GM23248 (cell line): ENCODE results near the gene SEMA4D. TPM values are rescaled to one million over a fixed set of nuclear protein-coding genes. Genes with fewer than 3 reads are reported as not detected.

ENCODE experiments used
- DNase-seq: peaks from one replicate; pipeline ENCODE4 v3.0.0-alpha.2; 2015
- H2AFZ ChIP-seq: fragments of 200-600 bp; sonication (generic); 2 replicates; pipeline ENCODE4 v1.6.1; 2016; ENCODE audit warnings: antibody characterized with exemption
- H3F3A ChIP-seq: fragments of 200-600 bp; sonication (generic); 2 replicates; pipeline ENCODE4 v1.6.1; 2016; ENCODE audit warnings: mild to moderate bottlenecking, antibody characterized with exemption, mixed run types; ENCODE audit not compliant: insufficient read depth
- H3K27ac ChIP-seq: fragments of 200-600 bp; sonication (generic); 2 replicates; pipeline ENCODE4 v1.5.1; 2016; ENCODE audit warnings: mild to moderate bottlenecking
- H3K27me3 ChIP-seq: fragments of 200-600 bp; sonication (generic); replicated peaks from 2 replicates; pipeline ENCODE4 v1.6.1; 2016; ENCODE audit warnings: mild to moderate bottlenecking; ENCODE audit not compliant: insufficient read depth
- H3K36me3 ChIP-seq: fragments of 200-600 bp; sonication (generic); 2 replicates; pipeline ENCODE4 v1.6.1; 2016; ENCODE audit warnings: low read depth, mild to moderate bottlenecking
- H3K4me1 ChIP-seq: fragments of 200-600 bp; sonication (generic); 2 replicates; pipeline ENCODE4 v1.6.1; 2016; ENCODE audit warnings: mild to moderate bottlenecking; ENCODE audit not compliant: insufficient read depth
- H3K4me2 ChIP-seq: fragments of 200-600 bp; sonication (generic); one replicate; pipeline ENCODE4 v1.6.1; 2016; ENCODE audit warnings: mild to moderate bottlenecking; ENCODE audit not compliant: unreplicated experiment
- H3K4me3 ChIP-seq: fragments of 200-600 bp; sonication (generic); 2 replicates; pipeline ENCODE4 v1.5.1; 2016; ENCODE audit warnings: mild to moderate bottlenecking
- H3K79me2 ChIP-seq: fragments of 200-600 bp; sonication (generic); 2 replicates; pipeline ENCODE4 v1.6.1; 2016; ENCODE audit warnings: mild to moderate bottlenecking; ENCODE audit not compliant: insufficient read depth
- H3K9ac ChIP-seq: fragments of 200-600 bp; sonication (generic); 2 replicates; pipeline ENCODE4 v1.6.1; 2016; ENCODE audit warnings: mild to moderate bottlenecking
- H3K9me2 ChIP-seq: fragments of 200-600 bp; sonication (generic); 2 replicates; pipeline ENCODE4 v1.6.1; 2016; ENCODE audit warnings: mixed run types, mild to moderate bottlenecking, moderate library complexity; ENCODE audit not compliant: insufficient read depth
- H3K9me3 ChIP-seq: fragments of 200-600 bp; sonication (generic); one replicate; pipeline ENCODE4 v1.6.1; 2017; ENCODE audit warnings: low read depth
- H4K20me1 ChIP-seq: fragments of 200-600 bp; sonication (generic); 2 replicates; pipeline ENCODE4 v1.6.0; 2016; ENCODE audit not compliant: insufficient read depth
- EZH2 ChIP-seq: fragments of 200-600 bp; sonication (generic); IDR thresholded peaks from 2 replicates; pipeline ENCODE4 v1.6.1; 2018; ENCODE audit warnings: antibody characterized with exemption, mild to moderate bottlenecking; ENCODE audit not compliant: insufficient read depth, poor library complexity, severe bottlenecking
- EZH2phosphoT487 ChIP-seq: fragments of 200-600 bp; sonication (generic); IDR thresholded peaks from 2 replicates; pipeline ENCODE4 v1.6.1; 2018; ENCODE audit warnings: antibody characterized with exemption, moderate library complexity, mild to moderate bottlenecking, low read depth; ENCODE audit not compliant: insufficient read depth
- WGBS, 2 experiments: methylation state at CpG; one replicate each; pipeline ENCODE4 v1.1.6; 2015 to 2017; ENCODE audit warnings: low lambda C conversion rate in 2 of 2, low coverage in 1 of 2; ENCODE audit errors: missing lambda C conversion rate in 2 of 2; 5-methylcytosine and 5-hydroxymethylcytosine counted together
- in situ Hi-C: fragments of 300-500 bp; cut with MboI; formaldehyde crosslinking; loops from 2 replicates; pipeline ENCODE4 v1.15.0; 2020
- polyA plus RNA-seq: library from polyadenylated mRNA; unstranded; fragments of >200 nt; fragmentation: Nextera tagmentation; extraction: Ambion mirVana; gene quantifications from 2 replicates; pipeline ENCODE4 v1.2.1, GENCODE V29; 2016
- total RNA-seq: library from RNA; depleted of rRNA; stranded (reverse); fragments of >200 nt; shearing (Covaris generic); gene quantifications from 2 replicates; pipeline ENCODE4 v1.2.3, GENCODE V29; 2014

The SEMA4D gene
- total and polyA plus RNA-seq, 2 experiments from 2014 or later, result 0.11 TPM

DNA sequence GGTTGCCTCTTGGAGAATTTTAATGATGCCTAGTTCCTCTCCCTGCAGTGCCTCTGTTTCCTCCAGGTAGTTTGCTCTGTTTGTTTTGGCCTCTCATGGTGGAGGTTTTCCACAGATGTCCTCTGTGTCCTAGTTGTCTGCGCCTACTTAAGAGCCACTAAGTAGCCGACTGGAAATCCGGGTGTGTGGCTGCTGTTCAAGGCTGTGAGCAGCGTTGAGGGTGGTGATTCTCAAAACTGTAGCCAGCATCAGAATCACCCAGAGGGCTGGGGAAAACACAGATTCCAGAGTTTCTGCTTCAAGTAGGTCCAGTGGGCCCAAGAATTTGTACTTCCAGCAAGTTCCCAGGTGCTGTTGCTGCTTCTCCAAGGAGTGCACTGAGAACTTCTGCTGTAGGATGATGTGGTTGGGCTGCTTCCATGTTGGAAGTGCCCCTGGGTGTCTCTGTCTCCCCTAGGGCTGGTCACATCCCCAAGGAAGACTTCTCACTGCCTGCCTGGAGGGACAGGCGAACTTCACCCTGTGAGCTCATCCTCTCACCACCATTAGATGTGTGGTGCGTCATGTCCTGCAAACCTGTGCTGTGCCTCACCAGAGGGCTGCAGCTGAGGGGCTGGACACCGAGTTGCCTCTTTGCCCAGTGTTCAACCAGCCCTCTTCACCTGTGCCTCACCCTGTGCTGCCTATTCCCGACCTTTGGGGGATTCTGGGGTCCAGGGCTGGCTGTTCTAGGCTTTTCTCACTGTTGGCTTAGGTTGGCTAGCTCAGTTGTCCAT is 144.9 kb downstream of the SEMA4D start:
- no peaks in the 10 kb centered on the region for H3F3A ChIP-seq
- no peaks in the 10 kb centered on the region for H3K4me1 ChIP-seq
- H3K9me3 ChIP-seq, result no peaks in the 10 kb centered on the region
- no peak overlapping the region for H3K27ac ChIP-seq
- TF ChIP-seq EZH2, result no peak
- TF ChIP-seq EZH2phosphoT487, result no peak
- H3K27me3 ChIP-seq, result no peaks in the 10 kb centered on the region
- H2AFZ ChIP-seq, result no peak overlapping the region
- H4K20me1 ChIP-seq, result no peaks in the 10 kb centered on the region
- H3K9me2 ChIP-seq, result no peaks in the 10 kb centered on the region
- no peak for DNase-seq
- in situ Hi-C loops, result no loop called here
- H3K9ac ChIP-seq, result no peak overlapping the region
- H3K79me2 ChIP-seq, result no peaks in the 10 kb centered on the region
- H3K36me3 ChIP-seq, result peaks cover 29% of the 10 kb centered on the region; the same call in 1 of the 2 replicates
- WGBS, 2 experiments, result 81 to 86% methylated on average over 8 of the region's 8 CpGs
- no peak overlapping the region for H3K4me2 ChIP-seq
- no peak overlapping the region for H3K4me3 ChIP-seq

GRCh38 chr9:89352451-89352850 is 145.5 kb downstream of the SEMA4D start:
- no peak overlapping the region for H3K27ac ChIP-seq
- no peak overlapping the region for H3K4me2 ChIP-seq
- H3K27me3 ChIP-seq, result no peaks in the 10 kb centered on the region
- H3K4me1 ChIP-seq, result no peaks in the 10 kb centered on the region
- no peaks in the 10 kb centered on the region for H3K79me2 ChIP-seq
- WGBS, 2 experiments, result 49 to 55% methylated on average over 3 of the region's 3 CpGs
- in situ Hi-C loops, result no loop called here
- H2AFZ ChIP-seq, result no peak overlapping the region
- no peak for TF ChIP-seq EZH2phosphoT487
- TF ChIP-seq EZH2, result no peak
- peaks cover 30% of the 10 kb centered on the region; the same call in 1 of the 2 replicates for H3K36me3 ChIP-seq
- H3K4me3 ChIP-seq, result no peak overlapping the region
- H3F3A ChIP-seq, result no peaks in the 10 kb centered on the region
- no peak overlapping the region for H3K9ac ChIP-seq
- no peaks in the 10 kb centered on the region for H4K20me1 ChIP-seq
- no peaks in the 10 kb centered on the region for H3K9me3 ChIP-seq
- DNase-seq, result no peak
- no peaks in the 10 kb centered on the region for H3K9me2 ChIP-seq

GRCh38 chr9:89351584-89352300 is 146.2 kb downstream of the SEMA4D start:
- Histone ChIP-seq H3K9ac (no peak overlapping the region), H3K9me3 (no peaks in the 10 kb centered on the region), H3F3A (no peaks in the 10 kb centered on the region), H3K4me2 (no peak overlapping the region), H3K4me3 (no peak overlapping the region), H4K20me1 (no peaks in the 10 kb centered on the region), H3K27ac (no peak overlapping the region), H2AFZ (no peak overlapping the region), H3K4me1 (no peaks in the 10 kb centered on the region), H3K27me3 (no peaks in the 10 kb centered on the region), H3K79me2 (no peaks in the 10 kb centered on the region), H3K9me2 (no peaks in the 10 kb centered on the region), H3K36me3 (peaks cover 32% of the 10 kb centered on the region; the same call in 1 of the 2 replicates)
- no peak for TF ChIP-seq EZH2
- TF ChIP-seq EZH2phosphoT487, result no peak
- 98 to 99% methylated on average over 6 of the region's 6 CpGs for WGBS, 2 experiments
- no peak for DNase-seq
- in situ Hi-C loops, result no loop called here

DNA sequence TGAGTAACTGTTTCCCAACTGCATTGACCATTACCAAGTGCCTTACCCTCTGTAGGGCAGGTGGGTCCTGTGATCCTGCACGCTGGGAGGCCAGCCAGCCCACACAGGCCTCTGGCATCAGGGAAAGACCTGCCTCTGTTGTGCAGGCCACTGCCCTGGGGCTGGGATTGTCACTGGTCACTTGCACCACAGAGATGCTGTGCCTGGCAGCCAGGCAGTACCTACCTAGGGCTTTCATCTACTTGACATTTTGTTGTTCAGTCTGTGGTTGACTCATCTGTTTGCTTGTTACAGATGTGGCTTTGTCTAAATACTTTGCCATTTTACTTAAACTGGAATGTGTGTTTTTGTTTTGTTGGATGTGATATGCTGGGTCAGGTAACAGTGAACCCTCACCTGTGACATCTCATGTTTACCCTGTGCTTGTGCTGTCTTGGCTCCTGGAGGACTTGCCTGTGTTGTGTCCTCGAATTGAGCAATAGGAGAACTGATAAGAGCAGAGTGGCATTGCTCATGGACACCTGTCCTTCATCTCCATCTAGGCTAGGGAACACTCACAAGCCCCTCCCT is 146.8 kb downstream of the SEMA4D start:
- Histone ChIP-seq H2AFZ (no peak overlapping the region), H3K36me3 (peaks cover 38% of the 10 kb centered on the region; the same call in 1 of the 2 replicates), H3K79me2 (no peaks in the 10 kb centered on the region), H3K27ac (no peak overlapping the region), H3K27me3 (no peaks in the 10 kb centered on the region), H3K4me2 (no peak overlapping the region), H3K9me2 (no peaks in the 10 kb centered on the region), H4K20me1 (no peaks in the 10 kb centered on the region), H3K4me3 (no peak overlapping the region), H3K9ac (no peak overlapping the region), H3F3A (no peaks in the 10 kb centered on the region), H3K4me1 (no peaks in the 10 kb centered on the region), H3K9me3 (no peaks in the 10 kb centered on the region)
- WGBS, 2 experiments, result 77 to 89% methylated on average over 2 of the region's 2 CpGs
- no peak for TF ChIP-seq EZH2phosphoT487
- no peak for TF ChIP-seq EZH2
- DNase-seq, result no peak
- in situ Hi-C loops, result no loop called here
